CD1c-positive myeloid dendritic cell (primary cell): ENCODE results near the gene ASIC2.

Experiments used
- DNase-seq: peaks from one replicate; pipeline ENCODE4 v3.0.0-alpha.2; 2016; ENCODE audit errors: extremely low spot score

The ASIC2 gene

DNA sequence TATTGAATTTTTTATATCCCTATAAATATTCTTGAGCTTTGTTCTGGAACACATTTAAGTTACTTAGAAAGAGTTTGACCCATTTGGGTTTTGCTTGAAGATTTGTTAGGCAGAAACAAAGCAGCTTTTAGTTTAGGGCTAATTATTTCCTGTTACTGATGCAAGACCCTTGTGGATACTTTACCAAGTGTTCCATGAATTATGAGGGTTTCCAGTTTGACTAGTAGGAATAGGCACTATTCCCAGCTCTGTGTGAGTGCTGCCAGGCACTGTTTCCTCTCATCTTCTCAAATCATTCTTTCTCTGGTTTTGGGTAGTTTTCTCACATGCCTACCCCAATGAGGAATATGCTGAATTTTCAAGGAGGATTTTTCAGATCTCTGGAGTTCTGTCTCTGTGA lies 221.4 kb downstream of the ASIC2 start:
- DNase-seq, result no peak

DNA sequence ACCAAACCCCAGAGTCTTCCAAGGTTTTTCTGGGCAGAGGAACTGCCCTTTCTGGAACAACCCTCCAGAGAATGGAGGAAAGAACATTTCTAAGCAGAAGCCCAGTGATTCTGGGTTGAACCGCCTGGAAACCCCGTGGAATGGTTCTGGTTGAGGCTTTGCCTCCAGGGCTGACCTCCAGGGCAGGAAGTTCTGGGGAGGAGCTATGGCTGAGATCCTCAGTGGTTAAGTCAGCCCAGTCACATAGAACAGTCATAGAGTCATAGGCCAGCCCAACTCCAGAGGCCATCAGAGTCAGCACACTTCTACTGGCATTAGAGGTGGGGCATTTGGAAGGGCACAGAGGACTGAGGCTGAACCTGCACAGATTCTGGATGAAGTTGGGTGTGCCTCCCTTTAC lies 235.5 kb downstream of the ASIC2 start:
- DNase-seq, result no peak

DNA sequence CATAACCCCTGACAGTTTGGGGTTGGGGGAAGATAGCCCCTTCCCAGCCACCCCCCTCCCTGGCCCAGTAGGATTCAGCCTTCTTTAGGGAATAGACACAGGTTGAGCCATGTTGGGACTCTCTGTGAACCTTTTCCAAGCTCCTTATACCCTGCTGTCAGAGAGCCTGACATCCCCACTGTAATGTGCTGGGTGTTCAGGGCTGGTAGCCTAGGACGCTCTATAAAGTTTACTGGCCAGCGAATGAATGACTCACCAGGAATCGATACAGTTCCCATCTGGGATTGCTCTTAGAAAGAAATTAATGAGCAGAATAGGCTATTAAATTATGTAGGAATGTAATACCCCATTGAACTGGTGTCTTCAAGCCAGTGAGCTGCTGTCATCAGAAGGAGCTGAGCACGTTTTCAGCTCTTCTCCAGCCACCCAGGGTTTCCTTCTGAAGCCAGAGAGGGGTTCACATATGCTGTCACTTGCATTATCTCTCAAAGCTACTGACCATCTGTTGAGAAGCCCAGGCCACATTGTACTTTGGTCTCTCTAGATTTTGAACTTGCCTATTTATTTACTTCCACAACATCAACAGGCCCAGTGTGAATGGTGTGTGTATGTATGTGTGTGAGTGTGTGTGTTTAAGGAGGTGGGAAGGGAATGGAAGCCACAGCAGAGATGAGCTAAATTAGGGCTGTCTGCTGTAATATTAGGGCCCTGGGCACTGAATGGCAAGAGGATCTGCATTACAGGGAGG lies 236.5 kb downstream of the ASIC2 start:
- DNase-seq, result no peak

DNA sequence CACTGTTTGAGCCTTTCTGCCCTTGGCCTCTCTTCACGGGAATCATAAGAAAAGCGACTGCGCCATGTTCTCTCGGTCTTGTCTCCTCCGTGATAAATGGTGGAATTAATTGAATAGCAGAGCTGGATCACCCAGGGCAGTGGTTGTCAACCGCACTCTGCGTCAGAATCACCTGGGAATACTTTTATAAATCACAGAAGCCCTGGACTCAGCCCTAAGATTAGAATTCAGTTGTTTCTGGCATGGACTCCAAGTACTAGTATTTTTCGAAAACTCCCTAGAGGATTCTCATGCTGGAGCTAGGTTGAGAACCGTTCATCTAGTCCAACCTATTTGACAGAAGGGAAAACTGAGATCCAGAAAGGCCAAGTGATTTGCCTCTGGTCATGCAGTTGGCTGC lies 237.3 kb downstream of the ASIC2 start:
- no peak for DNase-seq

DNA sequence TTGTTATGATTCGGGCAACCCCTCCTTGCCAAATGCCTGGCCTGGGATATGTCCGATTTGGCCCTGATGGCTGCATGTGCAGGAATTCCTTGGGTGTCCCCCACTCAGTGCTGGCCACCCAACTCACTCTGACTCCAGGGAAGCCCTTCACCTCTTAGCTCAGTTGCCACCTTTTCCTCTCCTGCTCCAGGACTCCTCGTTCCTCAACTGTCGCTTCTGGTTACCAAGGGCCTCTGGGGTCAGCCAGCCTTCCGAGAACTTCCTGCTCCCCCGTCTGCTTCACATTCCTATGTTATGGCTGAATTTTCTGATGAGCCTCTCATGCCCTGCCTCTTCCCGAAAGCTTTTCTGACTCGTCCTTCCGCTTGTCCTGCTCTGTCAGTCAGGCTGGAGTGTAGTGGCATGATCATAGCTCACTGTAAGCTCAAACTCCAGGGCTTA lies 237.9 kb downstream of the ASIC2 start:
- DNase-seq, result no peak

DNA sequence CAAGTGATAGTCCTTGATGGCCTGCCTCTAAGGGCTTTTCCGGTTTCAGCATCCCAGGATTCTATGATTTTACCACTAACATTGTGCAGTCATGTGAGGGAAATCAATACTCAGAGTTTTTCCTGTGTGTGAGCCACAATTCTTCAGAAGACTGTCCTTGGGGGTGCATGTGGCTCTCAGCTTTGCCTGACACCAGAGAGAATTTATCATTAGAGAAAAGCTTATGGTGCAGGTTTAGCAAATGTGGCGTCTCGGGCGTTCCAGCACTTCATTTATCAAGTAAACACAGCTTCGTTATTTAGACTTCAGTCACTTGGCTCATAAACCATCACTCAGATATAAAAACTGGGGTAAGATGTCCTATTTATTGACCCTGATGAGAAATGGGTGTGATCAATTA lies 238.7 kb downstream of the ASIC2 start:
- no peak for DNase-seq

DNA sequence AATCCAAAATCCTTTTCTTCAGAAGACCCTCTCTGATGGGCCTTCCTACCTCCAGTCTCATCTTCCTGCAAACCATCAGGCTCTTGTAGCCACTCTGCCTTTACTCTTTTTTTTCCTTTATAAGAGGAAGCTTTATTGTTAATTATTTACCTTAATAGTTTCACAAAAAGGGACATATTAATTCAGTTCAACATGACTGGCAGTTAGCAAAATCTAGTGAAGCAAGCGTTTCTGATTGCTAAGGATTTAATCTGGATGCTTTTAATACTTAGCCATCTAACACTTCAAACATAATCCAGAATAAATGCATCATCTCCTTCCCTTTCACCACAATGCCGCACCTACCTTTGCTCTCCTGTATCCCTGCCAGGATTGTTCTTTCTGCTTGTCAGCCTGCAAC lies 239.4 kb downstream of the ASIC2 start:
- no peak for DNase-seq

DNA sequence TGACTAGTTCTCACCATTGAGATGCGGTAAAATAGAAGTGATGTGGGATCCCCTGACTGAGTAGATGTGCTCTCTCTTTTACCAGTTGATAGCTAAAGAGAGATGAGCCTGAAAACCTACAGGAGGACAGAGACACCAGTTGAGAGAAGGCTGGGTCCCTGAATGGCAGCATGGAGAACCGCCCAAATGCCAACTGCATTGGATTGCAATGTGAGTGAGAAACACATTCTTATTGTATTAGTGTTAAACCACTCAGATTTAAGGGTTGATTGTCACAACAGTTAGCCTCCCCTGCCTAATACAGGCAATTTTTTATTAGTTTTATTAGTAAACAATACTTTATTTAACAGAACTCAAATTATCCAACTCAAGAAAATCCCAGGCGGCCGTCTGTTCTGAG lies 240.2 kb downstream of the ASIC2 start:
- DNase-seq, result no peak

DNA sequence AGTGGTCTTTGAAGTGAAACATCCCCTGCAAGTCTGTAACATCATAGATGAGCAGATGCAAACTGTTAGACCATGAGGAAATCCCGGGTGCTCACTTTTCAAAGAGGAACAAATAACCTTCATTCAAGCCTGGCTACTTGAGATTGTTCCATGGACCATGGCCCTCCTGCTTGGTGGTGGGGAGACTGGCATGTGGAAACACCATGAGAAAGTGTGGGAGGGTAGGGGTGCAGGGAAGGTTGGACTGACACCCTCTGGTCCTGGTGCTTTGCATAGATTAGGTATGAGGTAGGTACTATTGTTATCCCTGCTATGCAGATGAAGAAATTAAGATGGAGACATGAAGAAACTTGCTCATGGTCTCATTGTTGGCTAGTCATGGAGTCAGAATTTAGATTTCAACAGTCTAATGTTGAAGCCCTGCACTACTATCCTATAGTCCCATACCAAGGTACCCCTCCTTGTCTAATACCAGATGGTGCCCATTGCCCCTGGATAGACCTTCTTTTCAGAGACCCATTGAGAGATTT lies 242.4 kb downstream of the ASIC2 start:
- no peak for DNase-seq

DNA sequence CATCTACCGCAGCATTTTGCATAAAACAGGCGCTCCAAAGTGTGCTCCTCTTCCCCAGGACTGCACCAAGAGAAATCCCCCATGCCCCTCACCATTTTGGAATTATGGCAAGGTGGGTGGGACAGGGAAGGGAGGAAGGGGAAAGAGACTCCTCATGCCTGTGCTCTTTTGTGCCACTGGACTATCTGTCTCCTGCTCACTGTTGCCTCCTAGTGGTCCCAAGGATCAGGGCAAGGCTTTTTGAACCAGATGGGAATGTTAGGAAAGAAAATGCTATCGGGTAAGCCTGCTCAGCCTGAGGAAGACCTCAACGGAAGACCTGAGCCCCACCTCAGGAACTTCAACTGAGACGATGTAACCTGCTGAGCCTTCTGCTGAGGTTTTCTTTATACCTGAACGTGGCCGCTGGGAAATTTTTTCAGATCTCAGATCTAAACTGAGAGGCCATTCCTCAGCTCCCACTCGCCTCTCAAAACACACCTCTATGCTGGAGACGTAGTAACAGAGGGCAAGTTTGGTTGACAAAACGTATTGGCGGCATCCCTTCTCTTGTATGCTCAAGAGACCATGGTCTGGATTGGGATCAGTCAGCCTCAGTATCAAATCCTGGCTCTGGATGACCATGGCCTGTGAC lies 243.2 kb downstream of the ASIC2 start:
- peak; percentile 26 for DNase-seq

DNA sequence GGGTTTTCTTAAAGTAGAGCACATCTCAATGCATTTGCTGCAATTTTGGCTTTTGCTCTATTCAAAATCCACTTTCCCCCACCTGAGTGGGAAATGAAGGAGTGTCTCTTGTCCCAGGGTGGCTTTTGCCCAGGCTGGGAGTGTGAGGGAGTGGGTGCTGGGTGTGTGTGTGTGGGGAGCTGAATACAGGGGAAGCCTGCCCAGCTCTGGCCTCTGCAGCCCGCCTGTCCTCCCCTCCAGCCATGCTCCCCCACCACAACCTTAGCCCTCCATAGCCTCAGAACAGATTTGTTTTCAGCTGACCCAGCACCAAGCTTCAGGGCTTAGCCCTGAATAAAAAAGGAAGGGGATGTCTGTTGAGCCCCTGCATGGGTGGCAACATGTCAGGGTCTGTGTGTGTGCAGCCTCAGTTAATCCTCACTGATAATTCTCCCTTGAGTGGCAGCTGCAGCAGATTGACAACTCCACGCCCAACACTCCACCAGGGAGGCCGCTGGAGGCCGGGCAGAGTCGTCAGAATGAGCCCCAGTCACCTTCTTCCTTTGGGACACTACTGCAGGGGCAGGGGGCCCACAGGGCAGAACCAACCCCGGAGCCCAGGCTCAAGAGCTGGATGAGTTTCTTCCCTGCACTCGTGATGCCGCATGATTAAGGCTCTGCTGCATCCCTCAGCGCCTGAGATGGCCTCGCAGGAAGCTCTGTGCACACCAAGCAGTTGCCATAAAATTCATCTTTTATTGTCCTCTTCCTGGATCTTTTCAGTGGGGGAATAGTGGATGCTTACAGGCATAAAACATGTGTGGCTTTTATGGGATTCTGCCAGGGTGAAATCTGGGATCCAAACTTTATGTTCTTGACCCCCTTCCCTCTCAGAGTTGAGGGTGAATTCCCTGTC lies 246.5 kb downstream of the ASIC2 start:
- DNase-seq, result no peak

DNA sequence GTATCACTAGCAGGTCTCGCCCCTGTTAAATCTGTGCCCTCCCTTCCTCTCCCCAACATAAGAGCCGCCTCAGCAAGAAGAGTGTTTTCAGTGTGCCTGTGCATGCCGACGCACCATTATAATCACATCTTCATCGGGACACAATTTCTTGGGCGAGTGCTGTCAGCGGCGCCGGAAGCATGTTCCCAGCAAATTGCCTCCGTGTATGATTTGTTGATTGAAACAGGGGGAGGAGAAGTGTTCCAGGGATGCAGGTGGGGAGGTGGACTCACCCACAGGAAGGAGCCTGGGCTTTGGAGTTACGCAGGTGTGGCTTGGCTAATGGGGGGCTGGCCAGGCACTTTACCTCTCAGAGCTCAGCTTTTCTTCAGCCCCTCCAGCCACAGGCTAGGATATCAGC lies 247.9 kb downstream of the ASIC2 start:
- no peak for DNase-seq

DNA sequence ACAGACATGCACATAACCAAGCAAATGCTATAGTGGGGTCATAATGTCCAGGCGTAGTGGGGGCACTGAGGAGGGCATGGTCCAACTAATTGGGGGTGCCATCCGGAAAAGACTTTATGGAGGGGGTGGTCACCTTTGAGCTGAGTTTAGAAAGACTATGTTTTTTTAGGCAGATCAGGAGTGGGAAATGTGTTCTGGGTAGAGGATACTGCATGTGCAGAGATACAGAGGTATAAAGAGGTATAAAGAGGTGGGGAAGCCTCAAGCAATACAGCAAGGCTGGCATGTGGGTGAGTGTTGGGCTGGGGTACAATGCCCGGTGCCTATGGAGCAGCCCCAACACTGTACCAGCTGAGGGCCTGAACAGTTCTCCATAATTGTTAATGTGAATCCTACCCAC lies 248.3 kb downstream of the ASIC2 start:
- no peak for DNase-seq

DNA sequence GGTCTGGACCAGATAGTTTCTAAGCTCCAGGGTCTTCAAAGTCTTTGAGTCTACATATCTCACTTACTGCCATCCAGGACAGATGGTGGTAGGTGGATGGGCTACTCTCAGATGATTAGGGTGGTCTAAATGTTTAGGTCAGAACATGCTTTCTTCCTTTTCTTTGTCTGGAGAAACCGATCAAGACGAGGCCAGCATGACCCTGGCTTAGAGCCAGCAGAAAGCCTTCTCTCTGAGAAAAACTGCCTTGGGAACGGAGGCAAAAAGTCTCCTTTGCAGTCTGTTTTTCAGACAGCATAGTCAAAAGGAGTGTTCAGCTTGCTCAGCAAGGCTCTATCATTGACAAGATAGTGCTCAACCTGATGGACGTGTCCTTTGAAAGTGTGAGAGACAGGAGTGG lies 252.6 kb downstream of the ASIC2 start:
- no peak for DNase-seq

DNA sequence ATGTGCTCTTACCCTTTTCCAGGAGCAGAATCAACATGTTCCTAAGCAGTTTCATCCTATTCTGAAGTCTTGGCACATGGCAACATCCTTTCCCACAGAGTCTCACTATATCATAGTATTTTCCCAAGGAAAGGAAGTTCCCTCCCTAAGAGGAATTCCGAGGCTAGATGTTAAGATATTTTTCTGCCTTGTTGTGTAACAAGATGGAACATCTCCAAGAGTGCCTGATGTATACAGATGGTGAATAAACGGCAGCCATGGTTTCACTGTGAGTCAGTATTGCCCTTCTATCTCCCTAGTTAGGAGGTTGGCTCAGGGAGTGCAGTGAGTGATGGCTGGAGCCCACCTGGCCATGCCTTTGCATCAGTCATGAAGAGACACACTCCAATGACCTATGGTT lies 253.2 kb downstream of the ASIC2 start:
- DNase-seq, result no peak

DNA sequence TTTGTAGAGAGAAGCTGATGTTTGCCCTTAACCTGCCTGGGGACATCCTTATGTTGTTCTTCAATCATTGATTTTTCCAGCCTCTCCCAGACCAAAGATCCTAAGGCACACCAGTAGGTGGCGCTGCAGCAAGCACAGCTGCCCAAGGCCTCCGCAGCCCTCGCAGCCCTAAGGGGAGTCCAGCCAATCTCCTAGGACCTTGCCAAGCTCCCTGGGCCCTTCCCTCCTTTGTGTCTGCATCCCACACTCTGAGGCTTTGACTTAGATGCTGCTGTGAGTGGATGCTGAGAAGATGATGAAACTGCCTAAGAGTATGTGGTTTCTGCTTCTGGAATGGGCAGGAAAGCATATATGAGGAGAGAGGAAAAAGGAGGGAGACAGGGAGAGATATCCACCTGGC lies 254.4 kb downstream of the ASIC2 start:
- DNase-seq, result no peak

DNA sequence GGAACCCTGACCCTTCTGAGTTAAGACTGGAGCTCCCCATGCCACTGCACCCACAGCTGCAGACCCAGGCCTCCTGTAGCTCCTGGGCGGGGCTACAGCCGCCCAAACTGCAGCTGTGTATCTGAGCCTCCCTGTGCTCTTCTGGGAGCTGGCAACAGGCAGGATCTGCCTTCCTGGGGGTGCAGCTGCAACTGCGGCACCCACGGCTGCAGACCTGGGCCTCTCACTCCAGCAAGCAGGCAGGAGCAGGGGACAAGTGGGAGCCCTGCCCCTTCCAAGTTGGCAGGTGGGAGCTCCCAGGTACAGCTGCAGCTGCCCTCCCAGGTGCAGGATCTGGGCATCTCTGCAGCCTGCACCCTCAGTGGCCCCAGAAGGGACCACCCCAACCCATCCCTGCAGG lies 259.9 kb downstream of the ASIC2 start:
- no peak for DNase-seq

DNA sequence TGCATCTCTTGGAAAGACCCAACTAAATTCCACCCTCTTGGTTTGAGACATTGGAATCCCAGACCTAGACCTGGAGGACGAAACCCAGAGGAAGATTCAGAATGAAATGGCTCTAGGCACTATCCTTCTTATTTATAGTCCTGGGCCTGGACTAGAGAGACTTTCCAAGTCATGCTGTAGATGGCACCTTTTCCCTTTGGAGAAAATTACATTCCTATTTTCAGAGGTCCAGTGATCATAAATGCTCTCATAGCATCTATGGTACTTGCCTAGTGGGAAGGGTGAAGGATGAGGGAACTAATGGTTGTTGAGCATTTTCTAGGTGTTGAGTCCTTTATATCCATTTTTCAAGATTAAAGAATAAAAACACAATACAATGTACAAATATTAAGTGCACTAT lies 264.3 kb downstream of the ASIC2 start:
- DNase-seq, result no peak

DNA sequence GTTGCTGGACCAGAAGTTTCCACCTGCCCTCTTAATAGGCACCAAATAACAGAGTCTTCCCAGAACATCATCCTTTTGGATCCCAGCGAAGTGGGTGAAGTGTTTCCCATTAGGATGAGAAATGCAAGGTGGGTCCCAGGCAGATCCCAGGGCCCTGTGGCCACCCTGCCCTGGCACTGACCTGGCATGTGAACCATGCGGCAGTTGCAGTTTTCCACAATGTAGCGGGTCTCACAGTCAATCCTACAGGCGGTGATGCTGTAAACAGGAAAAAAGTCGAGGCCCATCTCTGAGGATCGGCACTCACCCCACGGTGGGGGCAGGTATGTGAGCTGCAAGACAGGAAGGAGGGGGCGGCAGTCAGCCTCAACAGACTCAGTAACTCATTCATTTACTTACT lies 265.0 kb downstream of the ASIC2 start:
- DNase-seq, result no peak

DNA sequence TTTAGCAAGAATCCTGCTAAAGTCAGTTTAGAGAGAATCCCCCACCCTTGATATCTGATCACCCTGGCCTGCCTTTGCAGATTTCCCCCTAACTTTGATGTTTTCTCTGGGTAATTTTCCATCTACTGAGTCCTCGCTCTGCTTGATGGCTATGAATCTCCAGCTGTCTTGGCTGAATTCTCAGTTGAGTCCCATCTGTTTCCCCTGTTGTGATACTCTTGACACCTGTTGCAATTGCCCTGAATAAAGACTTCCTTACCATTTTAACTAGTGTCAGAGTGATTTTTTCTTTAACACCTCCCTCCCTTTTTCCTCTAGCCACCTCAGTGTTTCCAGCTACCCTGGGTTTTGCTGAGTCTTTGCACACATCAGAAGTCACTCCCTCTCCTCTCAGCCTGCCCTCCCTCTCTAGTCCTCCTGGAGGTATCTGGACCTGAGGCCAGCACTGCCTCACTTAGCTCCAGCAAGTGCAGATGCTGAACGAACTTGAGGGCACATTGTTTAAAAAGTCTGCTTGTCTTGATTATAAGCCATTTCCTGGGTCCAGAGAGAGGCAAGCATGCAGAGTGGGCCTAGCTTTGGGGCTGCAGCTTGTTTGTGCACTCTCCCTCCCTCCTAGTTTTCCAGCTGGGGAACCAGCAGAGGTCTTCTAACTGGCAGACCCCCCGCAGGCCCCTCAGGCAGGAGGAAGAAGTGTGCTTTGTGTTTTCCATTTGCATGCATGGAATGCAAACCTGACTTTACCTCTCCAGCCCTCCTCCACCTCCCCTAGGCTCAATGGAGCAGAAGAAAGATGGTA lies 268.2 kb downstream of the ASIC2 start:
- no peak for DNase-seq

DNA sequence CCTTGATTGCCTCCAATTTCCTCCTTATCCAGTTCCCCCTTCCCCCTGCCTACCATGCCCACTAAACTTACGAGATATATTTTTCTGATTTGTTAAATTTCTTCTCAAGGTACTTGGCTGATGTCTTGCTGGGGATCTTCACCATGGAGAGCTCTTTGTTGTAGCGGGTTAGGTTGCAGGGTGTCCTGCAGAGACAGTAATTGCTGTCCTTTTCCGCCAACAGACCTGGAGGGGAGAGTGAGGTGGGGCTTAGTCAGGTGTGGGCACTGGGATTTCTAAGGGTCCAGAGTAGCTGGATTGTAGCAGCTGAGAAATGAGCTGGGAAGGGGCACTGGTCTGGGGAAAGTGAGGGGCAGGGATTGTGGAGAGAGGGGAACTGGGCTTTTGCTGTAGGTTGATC lies 269.3 kb downstream of the ASIC2 start:
- no peak for DNase-seq
